ENCODE data around the gene CHKB. TPM values are rescaled to one million over a fixed set of nuclear protein-coding genes. Genes with fewer than 3 reads are reported as not detected.

CHKB gene
- total RNA-seq, 4 donors from 2014 or later, result 74.8 to 232 (median 86.1) TPM

- 78% methylated on average over 18 of the region's 18 CpGs; no CpG with 5 or more reads in 1 of the 2 donors for WGBS, 2 donors (ENCODE audit: low coverage in 1 of 2)
- no peak for DNase-seq
- Histone ChIP-seq H3K4me1 (peaks cover 0 to under 1% (median under 1%) of the 10 kb centered on the region in 4 donors), H3K4me3 (no peak overlapping the region), H3K36me3 (no peaks in the 10 kb centered on the region), H3K27ac (no peak overlapping the region), H3K9me3 (no peaks in the 10 kb centered on the region), H3K27me3 (peaks cover 54% of the 10 kb centered on the region)
- intact Hi-C loops (cut with DNase I; ENCODE audit: low total_unique reads) (no loop called here), in situ Hi-C loops (cut with MboI; ENCODE audit: low pct_ligation_motif_present in 1 of 4, low pct_unique_long_range_greater_than_20kb in 1 of 4, low sequenced_read_pairs in 3 of 4) (no loop called here)
- no peak for TF ChIP-seq EP300 (IDR thresholded peaks at IDR 0.05; ENCODE audit: low read depth)
- TF ChIP-seq CTCF (IDR thresholded peaks at IDR 0.05), result no peak
- TF ChIP-seq POLR2A (IDR thresholded peaks at IDR 0.05), result no peak
- TF ChIP-seq POLR2AphosphoS5 (IDR thresholded peaks at IDR 0.05), result no peak
These were observed 24.5 kb upstream of the CHKB start for GRCh38 chr22:50606946-50607658.

- Histone ChIP-seq H3K4me1 (no peaks in the 10 kb centered on the region), H3K9me3 (no peaks in the 10 kb centered on the region), H3K27me3 (peaks cover 61% of the 10 kb centered on the region), H3K27ac (no peak overlapping the region), H3K36me3 (no peaks in the 10 kb centered on the region), H3K4me3 (no peak overlapping the region)
- 72% methylated on average over 19 of the region's 19 CpGs; no CpG with 5 or more reads in 1 of the 2 donors for WGBS, 2 donors (ENCODE audit: low coverage in 1 of 2)
- DNase-seq, result no peak
- TF ChIP-seq POLR2AphosphoS5 (IDR thresholded peaks at IDR 0.05) (no peak), EP300 (IDR thresholded peaks at IDR 0.05; ENCODE audit: low read depth) (no peak), CTCF (IDR thresholded peaks at IDR 0.05) (no peak), POLR2A (IDR thresholded peaks at IDR 0.05) (no peak)
- in situ Hi-C loops (cut with MboI; ENCODE audit: low pct_ligation_motif_present in 1 of 4, low pct_unique_long_range_greater_than_20kb in 1 of 4, low sequenced_read_pairs in 3 of 4), result no loop called here
- intact Hi-C loops (cut with DNase I; ENCODE audit: low total_unique reads), result no loop called here
These were observed 23.7 kb upstream of the CHKB start for GRCh38 chr22:50606165-50606945.

- Histone ChIP-seq H3K36me3 (no peaks in the 10 kb centered on the region), H3K9me3 (no peaks in the 10 kb centered on the region), H3K4me1 (peaks cover 0 to 5% (median 2%) of the 10 kb centered on the region in 4 donors), H3K27ac (no peak overlapping the region), H3K27me3 (peaks cover 67% of the 10 kb centered on the region), H3K4me3 (no peak overlapping the region)
- TF ChIP-seq POLR2AphosphoS5 (IDR thresholded peaks at IDR 0.05) (no peak), EP300 (IDR thresholded peaks at IDR 0.05; ENCODE audit: low read depth) (no peak), CTCF (IDR thresholded peaks at IDR 0.05) (no peak), POLR2A (IDR thresholded peaks at IDR 0.05) (no peak)
- WGBS, 2 donors (ENCODE audit: low coverage in 1 of 2), result 90% methylated on average over 10 of the region's 20 CpGs; no CpG with 5 or more reads in 1 of the 2 donors
- in situ Hi-C loops (cut with MboI; ENCODE audit: low pct_ligation_motif_present in 1 of 4, low pct_unique_long_range_greater_than_20kb in 1 of 4, low sequenced_read_pairs in 3 of 4) (no loop called here), intact Hi-C loops (cut with DNase I; ENCODE audit: low total_unique reads) (no loop called here)
- DNase-seq, result no peak
These were observed 23.0 kb upstream of the CHKB start for GRCh38 chr22:50605613-50606074.

- Histone ChIP-seq H3K27ac (no peak overlapping the region), H3K4me3 (no peak overlapping the region), H3K4me1 (peaks cover 0 to 8% (median 5%) of the 10 kb centered on the region in 4 donors), H3K36me3 (no peaks in the 10 kb centered on the region), H3K27me3 (peaks cover 71% of the 10 kb centered on the region), H3K9me3 (no peaks in the 10 kb centered on the region)
- no peak for DNase-seq
- TF ChIP-seq POLR2A (IDR thresholded peaks at IDR 0.05) (no peak), CTCF (IDR thresholded peaks at IDR 0.05) (no peak), POLR2AphosphoS5 (IDR thresholded peaks at IDR 0.05) (no peak), EP300 (IDR thresholded peaks at IDR 0.05; ENCODE audit: low read depth) (no peak)
- intact Hi-C loops (cut with DNase I; ENCODE audit: low total_unique reads) (no loop called here), in situ Hi-C loops (cut with MboI; ENCODE audit: low pct_ligation_motif_present in 1 of 4, low pct_unique_long_range_greater_than_20kb in 1 of 4, low sequenced_read_pairs in 3 of 4) (no loop called here)
- 81% methylated on average over 20 of the region's 23 CpGs; no CpG with 5 or more reads in 1 of the 2 donors for WGBS, 2 donors (ENCODE audit: low coverage in 1 of 2)
These were observed 22.5 kb upstream of the CHKB start for GRCh38 chr22:50605002-50605612.

All from transverse colon (tissue), 4 donors.